GM21526 (cell line): ENCODE results near the gene SIGLEC15.
"Not testable (repeated sequence)": the region's sequence is repeated elsewhere in the genome, so short reads cannot be mapped to it uniquely, and the experiment has no call there.

ENCODE experiments used
- ATAC-seq: cut with Tn5 transposase; IDR thresholded peaks from one replicate; pipeline ENCODE4 v1.9.1; 2021; ENCODE audit warnings: moderate library complexity; ENCODE audit not compliant: unreplicated experiment, low FRiP score

SIGLEC15 gene

DNA sequence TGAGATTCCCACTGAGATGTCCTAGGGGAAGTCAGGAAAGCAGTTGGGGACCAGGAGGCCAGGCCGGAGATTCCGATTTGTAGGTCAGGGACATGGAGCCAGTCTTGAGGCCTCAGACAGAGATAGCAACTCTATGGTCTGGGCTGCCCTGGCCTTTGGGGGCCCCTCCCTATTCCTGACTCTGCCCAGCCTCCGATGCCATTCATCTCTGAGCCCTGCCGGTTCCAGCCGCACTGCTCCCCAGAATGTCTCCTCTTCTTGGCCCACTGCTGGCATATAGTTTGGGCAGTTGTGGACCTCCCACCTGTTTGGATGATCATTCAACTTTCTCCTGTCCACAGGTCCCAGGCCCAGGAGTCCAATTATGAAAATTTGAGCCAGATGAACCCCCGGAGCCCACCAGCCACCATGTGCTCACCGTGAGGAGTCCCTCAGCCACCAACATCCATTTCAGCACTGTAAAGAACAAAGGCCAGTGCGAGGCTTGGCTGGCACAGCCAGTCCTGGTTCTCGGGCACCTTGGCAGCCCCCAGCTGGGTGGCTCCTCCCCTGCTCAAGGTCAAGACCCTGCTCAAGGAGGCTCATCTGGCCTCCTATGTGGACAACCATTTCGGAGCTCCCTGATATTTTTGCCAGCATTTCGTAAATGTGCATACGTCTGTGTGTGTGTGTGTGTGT, 16.4 kb downstream of the SIGLEC15 start:
- no peak for ATAC-seq

DNA sequence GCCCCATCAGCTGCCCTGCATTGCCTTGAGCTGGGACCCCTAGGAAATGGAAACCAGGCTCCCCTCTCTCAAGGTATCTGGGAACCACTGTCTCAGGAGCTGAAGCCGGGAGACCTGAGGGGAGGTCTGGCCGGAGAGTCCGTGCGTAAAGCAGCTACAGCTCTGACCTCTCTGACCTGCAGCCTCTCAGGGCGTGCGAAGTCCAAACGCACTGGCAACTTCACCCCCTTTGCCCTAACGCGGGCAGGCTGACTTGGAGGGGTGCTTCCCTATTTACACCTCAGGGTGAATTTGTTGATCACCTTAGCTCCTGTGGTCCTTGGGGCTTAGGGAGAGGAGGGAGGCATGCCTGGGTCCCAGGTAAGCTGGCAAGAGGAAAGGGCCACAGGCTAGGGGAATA, 17.5 kb downstream of the SIGLEC15 start:
- no peak for ATAC-seq

DNA sequence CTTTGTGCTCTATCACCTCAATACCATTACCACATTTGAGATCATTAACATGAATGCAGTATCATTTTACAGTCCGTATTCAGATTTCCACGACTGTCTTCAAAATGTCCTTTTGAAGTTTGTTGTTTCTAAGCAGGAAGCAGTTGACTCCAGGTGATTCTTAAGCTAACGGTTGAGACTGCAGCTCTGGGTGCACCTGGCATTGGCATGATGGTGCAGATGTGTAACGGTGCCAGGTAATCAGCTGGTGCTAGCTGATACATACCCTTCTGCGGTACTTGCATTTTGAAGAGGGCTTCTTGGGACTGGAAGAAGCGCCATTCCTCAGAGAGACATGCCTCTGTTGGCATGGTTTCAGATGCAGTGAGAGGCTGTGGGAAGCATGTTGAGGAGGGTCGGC, 19.5 kb downstream of the SIGLEC15 start:
- ATAC-seq = no peak

DNA sequence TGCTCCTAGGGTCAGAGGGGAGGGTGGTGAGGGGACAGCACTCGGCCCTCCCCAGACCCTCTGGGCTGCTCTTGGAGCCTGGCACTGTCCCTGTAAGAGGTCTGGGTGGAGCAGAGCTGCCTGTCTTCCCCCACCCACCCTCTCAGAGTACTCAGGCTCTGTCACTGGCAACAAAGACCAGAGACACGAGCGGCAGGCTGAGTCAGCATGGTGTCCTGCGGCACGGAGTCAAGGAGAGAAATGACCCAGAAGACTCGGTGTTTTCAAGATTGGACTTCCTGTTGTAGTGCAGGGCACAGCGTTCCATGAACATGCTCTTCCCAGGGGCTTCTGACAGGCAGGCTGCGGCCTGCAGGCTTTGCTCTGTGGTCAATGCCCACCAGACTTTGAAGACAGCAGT, 19.9 kb downstream of the SIGLEC15 start:
- ATAC-seq = no peak

DNA sequence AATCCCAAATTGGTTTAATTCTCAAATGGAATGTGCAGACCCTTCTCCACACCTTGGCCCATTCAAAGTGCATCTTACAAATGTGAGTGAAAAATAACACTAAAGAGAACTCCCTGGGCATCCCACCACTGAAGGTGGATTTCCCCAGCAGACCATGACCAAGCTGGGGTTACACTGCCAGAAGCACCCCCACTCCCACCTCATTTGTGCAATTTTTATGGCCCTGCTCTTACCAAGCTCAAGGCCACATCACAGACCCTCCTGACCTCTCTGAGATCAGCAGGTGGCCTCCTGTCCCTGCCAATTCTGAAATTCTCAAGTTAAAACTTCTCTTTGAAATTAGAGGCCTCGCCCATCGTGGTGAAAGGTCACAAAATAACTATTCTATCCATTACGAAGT, 21.6 kb downstream of the SIGLEC15 start:
- ATAC-seq = no peak

DNA sequence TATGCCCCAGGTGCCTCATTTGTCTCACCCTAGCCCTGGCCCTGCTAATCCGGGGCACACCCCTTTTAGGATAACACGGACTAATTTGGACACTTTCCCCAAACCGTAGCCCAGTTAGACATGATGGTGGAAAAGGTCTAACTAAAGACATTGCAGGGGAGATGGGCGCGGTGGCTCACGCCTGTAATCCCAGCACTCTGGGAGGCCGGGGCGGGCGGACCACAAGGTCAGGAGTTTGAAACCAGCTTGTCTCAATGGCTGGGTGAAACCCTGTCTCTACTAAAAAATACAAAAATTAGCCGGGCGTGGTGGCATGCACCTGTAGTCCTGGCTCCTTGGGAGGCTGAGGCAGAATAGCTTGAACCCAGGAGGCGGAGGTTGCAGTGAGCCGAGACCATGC, 23.2 kb downstream of the SIGLEC15 start:
- not testable (repeated sequence) for ATAC-seq

DNA sequence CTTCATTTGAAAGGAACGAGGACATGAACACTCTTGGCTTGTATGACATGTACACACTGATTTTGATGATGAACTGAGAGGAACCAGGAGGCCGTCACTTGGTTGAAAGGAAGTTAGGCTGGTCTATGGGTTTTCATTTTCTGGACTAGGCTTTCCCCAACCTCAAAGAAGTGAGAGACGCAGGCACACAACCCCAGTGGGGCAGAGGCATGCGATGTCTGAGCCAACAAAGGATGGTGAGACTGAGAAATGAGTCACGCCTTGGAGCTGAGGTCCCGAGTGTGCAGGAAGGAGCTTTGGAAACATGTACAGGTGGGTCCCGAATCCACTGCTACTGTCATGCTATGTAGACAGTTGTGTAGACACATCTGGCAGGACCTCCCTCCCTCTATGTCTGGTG, 24.1 kb downstream of the SIGLEC15 start:
- ATAC-seq = no peak

DNA sequence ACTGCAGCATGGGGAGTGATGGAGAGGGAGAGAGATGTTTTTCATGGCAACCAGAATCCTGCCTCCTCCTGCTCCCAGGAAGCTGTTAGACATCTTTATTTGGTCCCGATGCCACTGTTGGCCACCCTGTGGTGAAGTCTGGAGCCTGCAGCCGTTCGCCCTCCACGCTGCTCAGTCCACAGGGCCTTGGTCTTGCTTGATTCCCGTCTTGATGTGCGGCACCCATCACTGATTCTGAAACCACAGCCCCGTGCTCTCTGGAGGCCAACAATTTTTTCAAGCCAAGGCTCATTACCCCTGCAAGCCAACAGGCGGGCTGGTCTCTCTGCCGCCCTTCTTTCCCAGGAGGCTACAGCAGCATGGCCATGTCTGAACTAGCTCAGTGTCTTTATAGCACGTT, 24.5 kb downstream of the SIGLEC15 start:
- no peak for ATAC-seq

DNA sequence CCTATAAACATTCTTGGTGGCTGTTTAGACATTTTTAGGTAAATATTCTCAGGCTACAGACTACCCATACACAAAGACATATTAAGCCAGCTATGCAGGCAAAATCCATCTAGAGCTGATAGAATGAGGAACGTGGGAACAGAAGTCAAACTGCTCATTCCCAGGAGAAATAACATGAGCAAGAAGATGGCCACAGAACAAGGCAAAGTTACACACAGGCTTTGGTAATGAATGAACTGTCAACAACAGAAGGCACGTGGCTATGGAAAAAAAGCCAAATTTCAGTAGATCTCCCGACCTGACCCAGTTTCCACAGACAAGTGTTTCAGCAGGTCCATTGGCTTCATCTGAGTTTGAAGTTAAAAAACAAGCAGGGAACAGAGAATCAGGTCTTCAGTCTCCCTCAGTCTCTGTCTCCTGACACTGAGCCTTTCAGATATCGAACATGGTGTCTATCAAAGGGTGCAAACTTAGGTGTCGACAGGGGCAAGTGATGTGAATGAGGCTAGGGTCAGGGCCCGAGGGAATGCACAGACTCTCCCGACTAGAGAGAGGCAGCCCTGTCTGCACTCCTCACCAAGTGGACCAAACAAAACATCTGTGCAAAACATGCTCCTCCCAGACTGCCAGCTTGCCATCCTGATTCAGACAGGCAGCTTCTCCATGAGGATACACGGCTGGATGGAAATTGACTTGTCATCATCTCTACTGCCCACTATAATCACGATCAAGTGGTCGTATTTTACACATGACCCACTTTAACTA, 25.9 kb downstream of the SIGLEC15 start:
- no peak for ATAC-seq

DNA sequence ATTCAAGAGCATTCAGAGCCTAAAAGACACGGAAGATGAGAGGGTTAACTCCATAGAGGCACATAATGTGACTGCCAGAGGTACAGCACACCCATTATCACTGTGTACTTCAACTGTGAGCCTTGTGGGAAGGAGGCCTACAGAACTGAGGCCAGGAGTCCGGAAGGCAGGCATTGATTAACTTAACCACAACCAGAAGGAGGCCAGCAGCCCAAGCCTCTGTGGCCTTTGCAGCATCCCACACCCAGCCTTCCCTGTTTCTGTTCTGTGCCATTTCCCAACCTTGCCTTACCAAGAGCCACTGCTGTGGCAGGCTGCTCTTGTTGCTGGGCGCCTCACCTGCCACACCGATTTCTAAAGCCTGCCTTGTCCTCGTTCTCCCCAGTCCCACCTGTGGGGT, 27.2 kb downstream of the SIGLEC15 start:
- no peak for ATAC-seq

DNA sequence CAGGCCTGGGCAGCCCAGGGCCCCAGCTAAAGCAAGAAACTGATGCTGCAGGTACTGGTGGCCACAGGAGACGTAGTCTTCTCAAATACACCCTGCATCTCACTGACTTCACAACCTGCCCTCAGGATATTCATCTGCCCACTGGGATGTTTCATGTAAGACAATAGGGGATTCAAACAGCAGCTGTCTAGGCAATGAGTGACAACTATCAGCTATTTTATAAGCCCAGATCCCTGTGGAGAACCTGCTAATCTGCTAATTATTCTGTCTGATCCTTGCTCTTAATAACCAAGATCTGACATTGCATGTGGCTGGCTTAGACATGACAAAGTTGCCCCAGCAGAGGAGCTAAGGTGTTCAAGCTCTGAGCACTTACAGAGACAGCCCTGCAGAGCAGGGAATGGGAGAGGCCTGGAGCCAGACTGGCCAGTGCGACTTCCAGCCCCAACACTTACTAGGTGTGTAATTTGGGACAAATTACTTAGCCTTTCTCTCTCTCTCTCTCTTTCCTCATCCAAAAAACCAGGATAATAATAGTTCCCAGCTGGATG, 28.6 kb downstream of the SIGLEC15 start:
- ATAC-seq = no peak

DNA sequence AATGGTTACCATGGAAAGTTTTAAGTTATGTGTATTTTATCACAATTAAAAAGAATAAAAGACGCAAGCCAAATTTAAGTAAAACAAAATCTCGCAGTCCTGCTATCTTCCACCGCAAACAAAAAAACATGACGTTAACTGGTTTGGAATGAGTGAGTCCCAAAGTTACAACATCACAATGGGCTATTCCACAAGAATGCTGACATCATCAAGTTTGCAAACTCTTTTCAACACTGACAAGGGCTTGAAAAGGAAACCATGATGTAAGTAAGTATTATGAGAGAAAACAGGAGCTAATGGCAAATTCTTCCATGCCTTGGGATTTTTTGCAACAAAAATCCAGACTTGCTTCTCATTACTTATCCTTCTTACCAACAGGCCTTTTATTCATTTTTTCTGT, 31.1 kb downstream of the SIGLEC15 start:
- no peak for ATAC-seq

DNA sequence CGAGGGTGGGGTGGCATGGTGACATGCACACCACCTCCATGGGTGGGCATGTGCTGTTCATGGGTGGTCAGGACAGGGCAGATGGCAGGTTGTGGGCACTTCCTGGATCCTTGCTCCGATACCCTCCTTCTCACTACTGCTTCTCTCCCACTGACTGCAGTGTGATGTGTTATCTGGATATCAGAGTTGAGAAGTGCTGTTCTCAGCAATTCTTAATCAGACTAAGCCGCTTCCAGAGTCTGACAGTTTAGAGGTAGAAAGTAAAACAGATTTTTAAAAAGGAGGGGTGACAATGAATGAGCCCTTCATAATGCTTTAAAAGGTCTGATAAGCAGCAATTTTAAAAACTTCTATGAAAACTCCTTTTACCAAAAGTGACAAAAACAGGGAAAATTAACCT, 33.9 kb downstream of the SIGLEC15 start:
- no peak for ATAC-seq

DNA sequence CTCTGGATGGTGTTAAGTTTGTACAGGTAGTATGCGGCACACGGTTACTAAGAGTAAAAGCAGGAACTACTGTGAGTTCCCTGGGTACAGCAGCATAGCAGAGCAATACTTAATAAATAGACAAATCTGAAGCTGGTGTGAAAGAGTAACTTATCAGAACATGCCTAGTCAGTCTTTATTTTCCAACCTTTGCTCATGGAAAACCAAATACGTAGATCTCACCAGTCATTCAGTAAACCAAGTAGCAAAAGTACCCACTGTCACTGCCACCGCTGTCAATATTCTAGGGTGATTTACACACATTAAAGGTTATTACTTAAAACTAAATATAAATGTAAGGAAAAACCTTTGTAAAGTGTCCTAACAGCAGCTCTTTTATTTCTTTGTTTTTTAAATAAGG, 35.0 kb downstream of the SIGLEC15 start:
- no peak for ATAC-seq

DNA sequence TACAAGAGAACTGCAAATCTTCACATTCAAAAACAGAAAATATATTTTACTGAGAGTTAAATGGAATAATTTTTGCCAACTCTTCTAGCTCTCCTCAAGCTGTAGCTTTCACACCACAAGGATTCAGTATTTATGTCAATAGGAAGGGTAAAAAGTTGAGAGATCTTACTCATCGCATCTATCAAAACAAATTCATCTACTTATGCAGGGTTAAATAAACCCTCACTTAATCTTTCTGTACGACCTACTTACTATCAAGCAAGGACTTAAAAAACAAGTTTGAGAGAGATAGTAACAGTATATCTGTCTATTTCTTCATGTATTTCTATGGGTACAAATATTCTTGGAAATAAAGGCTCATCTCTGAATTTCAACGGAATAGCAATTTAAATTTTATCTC, 35.5 kb downstream of the SIGLEC15 start:
- ATAC-seq = no peak

DNA sequence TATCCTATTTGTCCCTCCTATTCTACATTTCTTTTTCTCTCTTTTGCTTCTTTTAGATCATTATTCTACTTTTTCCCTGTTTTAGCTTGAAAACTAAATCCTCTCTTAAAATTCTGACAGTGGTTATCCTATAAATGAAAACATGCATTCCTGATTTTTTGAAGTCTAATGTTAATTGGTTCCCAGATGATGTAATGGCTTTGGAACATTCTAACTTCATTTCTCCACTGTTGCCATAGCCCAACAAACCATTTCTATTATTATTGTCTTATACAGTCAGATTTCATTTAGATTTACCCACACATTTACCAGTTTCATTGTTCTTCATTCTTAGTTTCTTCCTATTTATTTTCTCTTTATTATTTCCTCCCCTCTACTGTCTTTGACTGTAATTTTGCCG, 36.5 kb downstream of the SIGLEC15 start:
- ATAC-seq = no peak

DNA sequence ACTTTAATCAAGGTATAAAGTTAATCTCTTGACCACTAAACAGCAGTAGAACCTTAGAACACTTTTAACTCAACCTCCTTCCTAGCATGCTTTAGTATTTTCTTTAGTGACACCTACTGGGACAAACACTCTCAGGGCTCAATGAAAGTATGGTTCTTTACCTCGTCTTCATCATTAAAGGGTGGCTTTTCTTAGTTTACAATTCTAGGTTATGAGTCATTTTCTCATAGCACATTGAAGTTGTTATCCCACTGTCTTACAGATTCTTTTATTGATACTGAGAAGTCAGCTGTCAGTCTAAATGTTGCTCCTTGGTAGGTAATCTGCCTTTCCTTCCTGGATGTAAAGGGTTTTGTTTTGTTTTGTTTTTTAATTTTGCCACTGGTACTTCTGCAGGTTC, 38.0 kb downstream of the SIGLEC15 start:
- ATAC-seq = no peak

DNA sequence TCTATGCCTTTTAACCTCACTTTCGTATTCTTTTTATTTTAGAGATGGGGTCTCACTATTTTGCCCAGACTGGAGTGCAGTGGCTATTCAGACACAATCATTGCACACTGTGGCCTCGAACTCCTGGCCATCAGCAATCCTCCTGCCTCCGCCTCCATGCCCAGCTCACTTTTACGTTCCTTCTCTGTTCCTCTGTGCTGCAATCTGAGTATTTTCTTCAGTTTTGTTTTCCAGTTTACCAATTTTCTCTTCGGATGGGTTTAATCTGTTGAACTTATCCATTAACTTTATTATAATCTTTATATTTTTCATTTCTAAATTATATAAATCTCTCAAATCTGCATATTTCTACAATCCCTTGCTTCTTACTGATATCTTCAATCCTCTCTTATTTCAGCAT, 38.6 kb downstream of the SIGLEC15 start:
- ATAC-seq = no peak

DNA sequence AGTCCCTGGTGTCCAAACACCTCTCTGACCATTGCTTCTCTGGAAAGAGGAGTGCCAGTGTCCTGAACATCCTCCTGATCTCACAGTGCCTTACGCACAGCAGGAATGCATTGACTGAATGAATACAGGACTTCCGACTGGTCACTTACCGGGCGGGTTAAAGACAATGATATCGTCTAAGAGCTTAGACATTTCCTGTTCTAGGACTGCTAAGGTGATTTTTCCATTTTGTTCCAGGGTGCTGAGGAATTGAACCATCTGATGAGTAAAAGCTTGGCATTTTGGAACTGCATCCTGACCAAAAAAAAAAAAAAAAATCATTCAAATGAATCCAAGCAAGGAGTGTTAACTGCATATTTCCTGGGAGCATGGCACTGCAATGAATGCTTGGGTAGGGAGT, 40.0 kb downstream of the SIGLEC15 start:
- no peak for ATAC-seq

DNA sequence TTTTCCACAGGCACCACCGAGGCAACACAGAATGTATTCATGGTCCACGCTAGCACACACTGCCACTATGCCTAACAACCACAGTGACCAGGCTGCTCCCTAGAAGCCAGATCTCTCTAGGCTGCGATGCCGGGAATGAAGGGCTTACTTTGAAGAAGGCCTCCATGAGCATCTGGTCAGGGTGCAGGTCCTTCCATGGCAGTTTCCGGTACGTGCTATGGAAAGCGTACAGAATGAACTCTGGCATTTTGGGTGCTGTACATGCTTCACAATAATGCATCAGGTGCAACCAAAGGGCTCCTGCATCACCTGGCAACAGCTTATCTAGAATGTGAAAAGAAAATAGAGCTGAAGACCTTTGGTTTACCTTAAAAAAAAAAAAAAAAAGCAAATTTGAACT, 44.9 kb downstream of the SIGLEC15 start:
- ATAC-seq = no peak

DNA sequence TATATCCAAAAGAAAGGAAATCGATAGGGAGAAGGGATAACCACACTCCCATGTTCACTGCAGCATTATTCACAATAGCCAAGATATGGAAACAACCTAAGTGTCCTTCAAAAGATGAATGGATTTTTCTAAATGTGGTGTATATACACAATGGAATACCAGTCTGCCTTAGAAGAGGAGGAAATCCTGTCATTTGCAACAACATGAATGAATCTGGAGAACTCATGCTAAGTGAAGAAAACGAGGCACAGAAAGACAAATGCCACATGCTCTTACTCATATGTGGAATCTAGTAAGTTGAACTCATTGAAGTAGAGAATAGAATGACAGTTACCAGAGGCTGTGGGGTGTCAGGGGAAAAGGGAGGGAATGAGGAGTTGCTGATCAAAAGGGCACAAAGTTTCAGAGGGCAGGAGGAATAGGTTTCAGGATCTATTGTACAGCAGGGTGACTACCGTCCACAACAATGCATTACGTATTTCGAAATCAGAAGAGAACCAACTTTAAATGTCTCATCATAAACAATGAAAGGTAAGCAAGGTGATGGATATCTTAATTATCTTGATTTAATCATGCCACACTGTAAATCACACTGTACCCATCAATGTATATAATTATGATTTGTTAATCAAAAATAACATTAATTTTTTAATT, 46.1 kb downstream of the SIGLEC15 start:
- no peak for ATAC-seq
